Ovary (tissue), 3 donors: Measurements from ENCODE around the gene CCDC148.

Experiments used
- CTCF ChIP-seq, 3 donors: fragments of 450-650 bp in 2 of 3; fragments of 200-600 bp in 1 of 3; IDR thresholded peaks; one replicate each; pipeline versions ENCODE4 v1.5.1 to v1.8.0; 2016 to 2022; ENCODE audit warnings: antibody characterized with exemption in 3 of 3, mild to moderate bottlenecking in 1 of 3
- EP300 ChIP-seq: sonication (generic); formaldehyde crosslinking; IDR thresholded peaks from one replicate; pipeline ENCODE4 v1.6.1; 2017; ENCODE audit warnings: antibody characterized with exemption
- POLR2A ChIP-seq: fragments of 450-650 bp; IDR thresholded peaks from one replicate; pipeline ENCODE4 v1.6.1; 2017; ENCODE audit warnings: antibody characterized with exemption, mild to moderate bottlenecking, moderate library complexity
- donor health status: DM: no; HTN: no; CAD: no.

- TF ChIP-seq CTCF (IDR thresholded peaks at IDR 0.05) (no peak), POLR2A (no peak), EP300 (no peak)
Observed at GRCh38 chr2:158174956-158175355, 281.6 kb downstream of the CCDC148 start.
